Endothelial cell of umbilical vein (primary cell): ENCODE data around the gene SCAI. TPM values are rescaled to one million over a fixed set of nuclear protein-coding genes. Genes with fewer than 3 reads are reported as not detected.

Experiments used
- BruUV-seq: library from RNA; stranded (reverse); fragments of 400-500 nt; replicated peaks from 2 replicates; lab custom pipeline; 2021; lab: Mats Ljungman, UMichigan
- CTCF ChIA-PET: fragments of 300-600, 350-600 bp; sonication (Branson Sonifier 250); formaldehyde crosslinking; loops from one replicate; lab custom pipeline; 2021; ENCODE audit warnings: antibody characterized with exemption, inconsistent platforms; lab: Charles Lee
- POLR2A ChIA-PET: fragments of 300-600, 350-600 bp; sonication (Branson Sonifier 250); formaldehyde crosslinking; loops from one replicate; lab custom pipeline; 2021; ENCODE audit warnings: antibody characterized with exemption, inconsistent platforms; lab: Charles Lee
- DNase-seq: peaks from one replicate; pipeline ENCODE4 v3.0.0-alpha.2; 2011; ENCODE audit warnings: low read depth, low spot score
- FAIRE-seq: peaks from 2 replicates; lab custom pipeline; 2011; peaks lifted over from hg19 to GRCh38; lab: Jason Lieb, UNC
- H2AFZ ChIP-seq: 2 replicates; pipeline ENCODE4 v1.6.0; 2012; ENCODE audit warnings: low read depth, low read length, control low read depth, inconsistent platforms
- H3K27ac ChIP-seq: 2 replicates; pipeline ENCODE4 v1.5.1; 2011; ENCODE audit warnings: low read depth, mild to moderate bottlenecking, control low read depth, low read length, moderate library complexity; ENCODE audit not compliant: insufficient read depth
- H3K27me3 ChIP-seq, 2 experiments: 2 replicates each; pipeline versions ENCODE4 v1.6.0 to v1.6.1; 2011; ENCODE audit warnings: low read length in 2 of 2, mixed read lengths in 1 of 2; ENCODE audit not compliant: control insufficient read depth in 2 of 2, insufficient read depth in 2 of 2
- H3K36me3 ChIP-seq, 2 experiments: 2 replicates in 1 of 2; 3 replicates in 1 of 2; pipeline ENCODE4 v1.5.1; 2011; ENCODE audit warnings: low read length in 2 of 2, mild to moderate bottlenecking in 1 of 2, moderate library complexity in 1 of 2; ENCODE audit not compliant: control insufficient read depth in 2 of 2, insufficient read depth in 2 of 2; ENCODE audit errors: extremely low read depth in 1 of 2
- H3K4me1 ChIP-seq: 3 replicates; pipeline ENCODE4 v1.5.1; 2011; ENCODE audit warnings: mild to moderate bottlenecking, low read length; ENCODE audit not compliant: control insufficient read depth, insufficient read depth; ENCODE audit errors: extremely low read depth
- H3K4me2 ChIP-seq: 2 replicates; pipeline ENCODE4 v1.6.1; 2011; ENCODE audit warnings: low read length, control low read depth, mixed read lengths; ENCODE audit not compliant: insufficient read depth
- H3K4me3 ChIP-seq, 3 experiments: fragments of 200-600 bp in 1 of 3; sonication (generic), shearing (Covaris generic) in 1 of 3; replicated peaks in 1 of 3; 2 replicates each; pipeline ENCODE4 v1.5.1; 2011 to 2016; ENCODE audit warnings: control low read depth in 3 of 3, low read length in 3 of 3, mild to moderate bottlenecking in 2 of 3, inconsistent platforms in 1 of 3, low read depth in 1 of 3, moderate library complexity in 1 of 3; ENCODE audit not compliant: insufficient read depth in 1 of 3
- H3K79me2 ChIP-seq: 2 replicates; pipeline ENCODE4 v1.6.0; 2012; ENCODE audit warnings: low read length, inconsistent platforms; ENCODE audit not compliant: control insufficient read depth, insufficient read depth
- H3K9ac ChIP-seq: replicated peaks from 2 replicates; pipeline ENCODE3; 2011; ENCODE audit warnings: low read length, control low read depth; ENCODE audit not compliant: insufficient read depth; ENCODE audit errors: extremely low read depth
- H3K9me1 ChIP-seq: replicated peaks from 3 replicates; pipeline ENCODE4 v1.6.0; 2011; ENCODE audit warnings: mild to moderate bottlenecking, low read length; ENCODE audit not compliant: control insufficient read depth, insufficient read depth; ENCODE audit errors: extremely low read depth
- H3K9me3 ChIP-seq: replicated peaks from 2 replicates; pipeline ENCODE4 v1.5.1; 2012; ENCODE audit warnings: low read length, inconsistent platforms; ENCODE audit not compliant: control insufficient read depth, insufficient read depth
- H4K20me1 ChIP-seq: replicated peaks from 2 replicates; pipeline ENCODE3; 2011; ENCODE audit warnings: mild to moderate bottlenecking, low read length; ENCODE audit not compliant: control insufficient read depth, insufficient read depth; ENCODE audit errors: extremely low read depth
- FOS ChIP-seq: IDR thresholded peaks from 2 replicates; pipeline ENCODE4 v1.6.1; 2011; ENCODE audit warnings: mild to moderate bottlenecking, low read length, moderate library complexity, borderline replicate concordance; ENCODE audit not compliant: insufficient read depth
- JUN ChIP-seq: IDR thresholded peaks from 2 replicates; pipeline ENCODE4 v1.6.1; 2011; ENCODE audit warnings: borderline replicate concordance, low read depth; ENCODE audit not compliant: insufficient read length, insufficient read depth
- dilution Hi-C: fragments of 300-500 bp; cut with MboI; formaldehyde crosslinking; loops from one replicate; pipeline ENCODE4 v1.15.0; 2019; ENCODE audit warnings: low sequenced_read_pairs; ENCODE audit not compliant: extremely low pct_ligation_motif_present
- intact Hi-C: fragments of 100-400 bp; cut with micrococcal nuclease; formaldehyde crosslinking; loops from one replicate; pipeline ENCODE4 v1.10.0; 2022
- polyA plus RNA-seq, 4 experiments: library from polyadenylated mRNA; depleted of rRNA in 3 of 4; stranded (reverse) in 3 of 4; unstranded in 1 of 4; fragments of >200 nt; gene quantifications; 2 replicates each; pipeline versions ENCODE4 v1.2.1 to v1.2.3, GENCODE V29; 2011 to 2012; ENCODE audit warnings: missing spikeins in 1 of 4
- total RNA-seq: library from RNA; stranded (reverse); gene quantifications from 2 replicates; pipeline ENCODE4 v1.2.3, GENCODE V29; 2021
- TF ChIP-seq, protein P1 (sequence below), 2 donors: IDR thresholded peaks; 1 replicate in 1 of 2; 2 replicates in 1 of 2; pipeline ENCODE4 v1.5.1; 2011; ENCODE audit warnings: low read length in 2 of 2, mild to moderate bottlenecking in 2 of 2, moderate library complexity in 2 of 2, control low read depth in 1 of 2, inconsistent platforms in 1 of 2, low read depth in 1 of 2; ENCODE audit not compliant: insufficient read depth in 1 of 2; ENCODE audit errors: extremely low read depth in 1 of 2

SCAI gene
- total and polyA plus RNA-seq, 2 donors (not counting 3 experiments of a cell fraction or from before 2014, with no cell fraction given): 2.0 to 9.3 TPM

DNA sequence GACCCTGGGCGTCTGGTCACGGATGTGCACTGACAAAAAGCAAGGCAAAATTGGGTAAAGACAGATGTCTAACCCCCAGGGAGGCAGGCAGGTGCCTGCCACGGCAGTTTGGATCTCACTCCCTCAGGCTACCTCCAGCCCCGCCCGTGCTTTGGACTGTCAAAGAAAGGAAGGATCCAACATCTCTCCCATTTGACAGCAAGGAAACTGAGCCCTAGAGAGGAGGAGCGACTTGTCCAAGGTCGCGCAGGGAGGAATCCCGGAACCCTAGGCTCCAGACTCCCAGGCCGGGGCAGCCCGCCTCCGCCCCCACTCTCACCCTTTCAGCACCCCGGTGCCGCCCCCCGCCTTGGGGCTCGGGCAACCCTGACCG, 202.8 kb downstream of the SCAI start:
- Histone ChIP-seq H3K4me3 (peak overlapping the region; percentile 73 to 98 (median 77)), H3K27ac (peak overlapping the region; percentile 98), H3K36me3 (no peaks in the 10 kb centered on the region), H3K4me1 (peaks cover 13% of the 10 kb centered on the region), H3K27me3 (no peaks in the 10 kb centered on the region), H4K20me1 (no peaks in the 10 kb centered on the region), H2AFZ (peak overlapping the region; percentile 95), H3K9me3 (no peaks in the 10 kb centered on the region), H3K79me2 (peaks cover 5% of the 10 kb centered on the region), H3K4me2 (peak overlapping the region; percentile 97), H3K9ac (peak overlapping the region; percentile 98), H3K9me1 (no peaks in the 10 kb centered on the region)
- no peak for FAIRE-seq
- no peak for DNase-seq
- TSS peak; percentile 67 for BruUV-seq
- TF ChIP-seq, protein P1, sequence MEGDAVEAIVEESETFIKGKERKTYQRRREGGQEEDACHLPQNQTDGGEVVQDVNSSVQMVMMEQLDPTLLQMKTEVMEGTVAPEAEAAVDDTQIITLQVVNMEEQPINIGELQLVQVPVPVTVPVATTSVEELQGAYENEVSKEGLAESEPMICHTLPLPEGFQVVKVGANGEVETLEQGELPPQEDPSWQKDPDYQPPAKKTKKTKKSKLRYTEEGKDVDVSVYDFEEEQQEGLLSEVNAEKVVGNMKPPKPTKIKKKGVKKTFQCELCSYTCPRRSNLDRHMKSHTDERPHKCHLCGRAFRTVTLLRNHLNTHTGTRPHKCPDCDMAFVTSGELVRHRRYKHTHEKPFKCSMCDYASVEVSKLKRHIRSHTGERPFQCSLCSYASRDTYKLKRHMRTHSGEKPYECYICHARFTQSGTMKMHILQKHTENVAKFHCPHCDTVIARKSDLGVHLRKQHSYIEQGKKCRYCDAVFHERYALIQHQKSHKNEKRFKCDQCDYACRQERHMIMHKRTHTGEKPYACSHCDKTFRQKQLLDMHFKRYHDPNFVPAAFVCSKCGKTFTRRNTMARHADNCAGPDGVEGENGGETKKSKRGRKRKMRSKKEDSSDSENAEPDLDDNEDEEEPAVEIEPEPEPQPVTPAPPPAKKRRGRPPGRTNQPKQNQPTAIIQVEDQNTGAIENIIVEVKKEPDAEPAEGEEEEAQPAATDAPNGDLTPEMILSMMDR (IDR thresholded peaks at IDR 0.05; ENCODE audit: extremely low read depth in 1 of 2, insufficient read depth in 1 of 2, low read depth in 1 of 2, low read length in 2 of 2): no peak
- TF ChIP-seq FOS: no peak
- ChIA-PET POLR2A (no interaction called here), CTCF (no interaction called here)
- intact Hi-C loops: loop anchor here (5.0 kb wide), 3 partner anchors 262 to 302 kb away; partner anchors contain the start of genes HSPA5 and RABEPK
- dilution Hi-C loops: no loop called here

DNA sequence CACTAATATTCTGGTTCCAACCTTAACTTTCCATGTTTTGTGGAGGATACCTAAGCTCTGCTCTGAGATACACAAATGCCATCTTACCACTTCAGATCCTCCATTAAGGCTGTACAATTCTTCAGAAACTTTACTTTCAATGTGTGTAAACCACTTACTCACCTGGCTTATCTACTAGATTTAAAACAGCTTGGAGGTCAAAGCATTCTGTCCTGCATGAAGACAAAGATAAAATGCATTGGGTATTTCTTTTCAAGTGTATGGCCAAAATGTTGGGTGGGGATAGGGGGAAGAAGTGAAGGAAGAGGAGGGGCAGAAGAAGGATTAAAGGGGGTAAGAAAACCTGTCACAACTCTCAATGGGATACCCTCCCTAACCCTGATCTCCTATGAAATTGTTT, 203.4 kb downstream of the SCAI start:
- intact Hi-C loops: loop anchor here (5.0 kb wide), 3 partner anchors 262 to 302 kb away; partner anchors contain the start of genes HSPA5 and RABEPK
- Histone ChIP-seq H3K4me3 (peak overlapping the region in 2 of 3 experiments; percentile 73 to 98), H3K27ac (peak overlapping the region; percentile 98), H3K79me2 (peaks cover 5% of the 10 kb centered on the region), H3K36me3 (no peaks in the 10 kb centered on the region), H3K9me1 (no peaks in the 10 kb centered on the region), H3K9ac (peak overlapping the region; percentile 98), H4K20me1 (no peaks in the 10 kb centered on the region), H3K27me3 (no peaks in the 10 kb centered on the region), H3K9me3 (no peaks in the 10 kb centered on the region), H3K4me2 (peak overlapping the region; percentile 97), H3K4me1 (peaks cover 14% of the 10 kb centered on the region), H2AFZ (no peak overlapping the region)
- no peak for TF ChIP-seq JUN
- ChIA-PET POLR2A (interaction anchor here (0.7 kb wide), 1 partner anchor 10 kb away, joined by 3 read pairs; no protein-coding TSS in a partner anchor), CTCF (interaction anchor here (0.7 kb wide), 1 partner anchor 37 kb away, joined by 3 read pairs; no protein-coding TSS in a partner anchor)
- DNase-seq: no peak
- dilution Hi-C loops: no loop called here
- FAIRE-seq: no peak
- no TSS peak for BruUV-seq
